Trophoblast cell (in vitro differentiated cells and primary cell): Measurements from ENCODE around the gene TIMELESS.

ENCODE experiments used
- DNase-seq, 2 donors: peaks; one replicate each; pipeline ENCODE4 v3.0.0-alpha.2; 2016
- H2AFZ ChIP-seq: 2 replicates; pipeline ENCODE4 v1.6.1; 2013; ENCODE audit warnings: low read length, moderate library complexity, mild to moderate bottlenecking; ENCODE audit not compliant: insufficient read depth, poor library complexity
- H2AK5ac ChIP-seq: 2 replicates; pipeline ENCODE4 v1.6.1; 2013; ENCODE audit warnings: mild to moderate bottlenecking, low read length
- H2BK120ac ChIP-seq: 2 replicates; pipeline ENCODE4 v1.6.1; 2013; ENCODE audit warnings: low read length, mild to moderate bottlenecking, moderate library complexity; ENCODE audit not compliant: insufficient read depth, poor library complexity
- H2BK12ac ChIP-seq: 2 replicates; pipeline ENCODE4 v1.6.1; 2013; ENCODE audit warnings: mild to moderate bottlenecking, low read length, moderate library complexity
- H2BK5ac ChIP-seq: 2 replicates; pipeline ENCODE4 v1.6.1; 2013; ENCODE audit warnings: low read length, low read depth, moderate library complexity, mild to moderate bottlenecking; ENCODE audit not compliant: poor library complexity
- H3K14ac ChIP-seq: 2 replicates; pipeline ENCODE4 v1.6.1; 2013; ENCODE audit warnings: mild to moderate bottlenecking, low read length
- H3K18ac ChIP-seq: 2 replicates; pipeline ENCODE4 v1.6.1; 2013; ENCODE audit warnings: mild to moderate bottlenecking, low read length
- H3K23ac ChIP-seq: 2 replicates; pipeline ENCODE4 v1.6.1; 2013; ENCODE audit warnings: low read length
- H3K27ac ChIP-seq: 2 replicates; pipeline ENCODE4 v1.5.1; 2013; ENCODE audit warnings: low read depth, mild to moderate bottlenecking, inconsistent platforms, low read length, moderate library complexity
- H3K27me3 ChIP-seq: 2 replicates; pipeline ENCODE4 v1.6.1; 2013; ENCODE audit warnings: inconsistent platforms, mild to moderate bottlenecking, low read length, moderate library complexity; ENCODE audit not compliant: insufficient read depth
- H3K36me3 ChIP-seq, 2 experiments: 1 replicate in 1 of 2; 2 replicates in 1 of 2; pipeline ENCODE4 v1.6.1; 2013; ENCODE audit warnings: low read length in 2 of 2, mild to moderate bottlenecking in 2 of 2, moderate library complexity in 1 of 2; ENCODE audit not compliant: insufficient read depth in 2 of 2, control insufficient read depth in 1 of 2
- H3K4ac ChIP-seq: 2 replicates; pipeline ENCODE4 v1.6.1; 2013; ENCODE audit warnings: low read depth, mild to moderate bottlenecking, low read length, moderate library complexity
- H3K4me1 ChIP-seq, 2 experiments: 1 replicate in 1 of 2; 2 replicates in 1 of 2; pipeline ENCODE4 v1.6.1; 2013; ENCODE audit warnings: low read length in 2 of 2, mild to moderate bottlenecking in 2 of 2, moderate library complexity in 1 of 2; ENCODE audit not compliant: insufficient read depth in 2 of 2, control insufficient read depth in 1 of 2
- H3K4me2 ChIP-seq: 2 replicates; pipeline ENCODE4 v1.6.1; 2013; ENCODE audit warnings: inconsistent platforms, mild to moderate bottlenecking, low read length, moderate library complexity
- H3K4me3 ChIP-seq: 2 replicates; pipeline ENCODE4 v1.5.1; 2013; ENCODE audit warnings: mild to moderate bottlenecking, low read depth, low read length, inconsistent platforms
- H3K79me1 ChIP-seq: one replicate; pipeline ENCODE4 v1.6.1; 2013; ENCODE audit warnings: low read length
- H3K79me2 ChIP-seq: 2 replicates; pipeline ENCODE4 v1.6.1; 2013; ENCODE audit warnings: low read length, mild to moderate bottlenecking; ENCODE audit not compliant: control insufficient read depth, insufficient read depth, poor library complexity
- H3K9ac ChIP-seq: 2 replicates; pipeline ENCODE4 v1.6.1; 2013; ENCODE audit warnings: mild to moderate bottlenecking, low read length
- H3K9me3 ChIP-seq: 2 replicates; pipeline ENCODE4 v1.6.1; 2013; ENCODE audit warnings: low read depth, mild to moderate bottlenecking, control low read depth, inconsistent platforms, low read length; ENCODE audit not compliant: insufficient read depth
- H4K12ac ChIP-seq: 2 replicates; pipeline ENCODE4 v1.6.1; 2013; ENCODE audit warnings: low read depth, mild to moderate bottlenecking, low read length, moderate library complexity
- H4K8ac ChIP-seq: 2 replicates; pipeline ENCODE4 v1.6.1; 2013; ENCODE audit warnings: low read depth, mild to moderate bottlenecking, low read length, moderate library complexity
- H4K91ac ChIP-seq: one replicate; pipeline ENCODE4 v1.6.1; 2013; ENCODE audit warnings: low read depth, mild to moderate bottlenecking, low read length, moderate library complexity
- WGBS: extraction: QIAGEN DNeasy Blood & Tissue Kit; methylation state at CpG from one replicate; pipeline ENCODE4 v1.1.7; 2013; ENCODE audit warnings: missing lambda C conversion rate; ENCODE audit not compliant: insufficient read length, insufficient coverage; ENCODE audit errors: extremely low coverage; 5-methylcytosine and 5-hydroxymethylcytosine counted together

Gene TIMELESS

GRCh38 chr12:56487448-56488040, 38.3 kb upstream of the TIMELESS start:
- Histone ChIP-seq H2BK120ac (no peak overlapping the region), H3K23ac (no peak overlapping the region), H2BK5ac (no peak overlapping the region), H3K27ac (no peak overlapping the region), H4K12ac (no peak overlapping the region), H3K36me3 (no peaks in the 10 kb centered on the region), H3K4me2 (peak overlapping the region; percentile 64), H3K4ac (no peak overlapping the region), H2AK5ac (no peak overlapping the region), H3K4me3 (peak overlapping the region; percentile 48), H3K18ac (no peak overlapping the region), H4K8ac (no peak overlapping the region), H3K9me3 (peaks cover 10% of the 10 kb centered on the region), H2AFZ (no peak overlapping the region), H4K91ac (no peak overlapping the region), H2BK12ac (no peak overlapping the region), H3K9ac (no peak overlapping the region), H3K79me1 (no peaks in the 10 kb centered on the region), H3K27me3 (peaks cover 31% of the 10 kb centered on the region), H3K79me2 (no peaks in the 10 kb centered on the region), H3K14ac (no peak overlapping the region), H3K4me1 (peaks cover 2 to 7% of the 10 kb centered on the region in 2 experiments)
- no CpG with 5 or more reads among the region's 44 CpGs for WGBS
- peak in 1 of 2 donors; percentile 44 for DNase-seq

GRCh38 chr12:56486694-56487093, 37.5 kb upstream of the TIMELESS start:
- no peak overlapping the region for H3K18ac ChIP-seq
- no CpG with 5 or more reads among the region's 12 CpGs for WGBS
- peaks cover 2 to 7% of the 10 kb centered on the region in 2 experiments for H3K4me1 ChIP-seq

GRCh38 chr12:56484566-56484965, 35.3 kb upstream of the TIMELESS start:
- Histone ChIP-seq H3K27me3 (peaks cover 26% of the 10 kb centered on the region), H3K14ac (no peak overlapping the region), H3K4ac (no peak overlapping the region), H2AFZ (no peak overlapping the region), H3K4me1 (peaks cover 2 to 7% of the 10 kb centered on the region in 2 experiments), H2BK12ac (no peak overlapping the region), H2BK5ac (no peak overlapping the region), H4K8ac (no peak overlapping the region), H2BK120ac (no peak overlapping the region), H3K23ac (no peak overlapping the region), H3K4me2 (no peak overlapping the region), H3K79me2 (no peaks in the 10 kb centered on the region), H3K27ac (no peak overlapping the region), H3K36me3 (no peaks in the 10 kb centered on the region), H3K18ac (no peak overlapping the region), H3K9me3 (peaks cover 10% of the 10 kb centered on the region), H2AK5ac (no peak overlapping the region), H4K12ac (no peak overlapping the region), H3K9ac (no peak overlapping the region), H4K91ac (no peak overlapping the region), H3K79me1 (no peaks in the 10 kb centered on the region), H3K4me3 (no peak overlapping the region)
- no peak for DNase-seq
- no CpG with 5 or more reads among the region's 1 CpG for WGBS

More at GRCh38 chr12:56486694-56487093, 37.5 kb upstream of the TIMELESS start:
- no peak overlapping the region for H2AK5ac ChIP-seq
- no peak overlapping the region for H4K12ac ChIP-seq
- H3K4me3 ChIP-seq = no peak overlapping the region
- no peak overlapping the region for H2AFZ ChIP-seq
- H3K4ac ChIP-seq = no peak overlapping the region
- peaks cover 31% of the 10 kb centered on the region for H3K27me3 ChIP-seq
- peaks cover 10% of the 10 kb centered on the region for H3K9me3 ChIP-seq
- H3K36me3 ChIP-seq = no peaks in the 10 kb centered on the region
- no peak overlapping the region for H3K14ac ChIP-seq
- no peaks in the 10 kb centered on the region for H3K79me1 ChIP-seq
- no peak overlapping the region for H2BK5ac ChIP-seq
- no peak overlapping the region for H2BK120ac ChIP-seq
- no peak for DNase-seq
- H3K9ac ChIP-seq = no peak overlapping the region
- no peaks in the 10 kb centered on the region for H3K79me2 ChIP-seq
- H2BK12ac ChIP-seq = no peak overlapping the region
- H3K23ac ChIP-seq = no peak overlapping the region
- H3K4me2 ChIP-seq = no peak overlapping the region
- no peak overlapping the region for H4K91ac ChIP-seq
- no peak overlapping the region for H4K8ac ChIP-seq
- H3K27ac ChIP-seq = no peak overlapping the region

- Histone ChIP-seq H2AK5ac (no peak overlapping the region), H3K9me3 (no peaks in the 10 kb centered on the region), H2BK120ac (no peak overlapping the region), H2BK5ac (no peak overlapping the region), H3K23ac (no peak overlapping the region), H3K27ac (no peak overlapping the region), H4K91ac (no peak overlapping the region), H3K4ac (no peak overlapping the region), H3K79me1 (no peaks in the 10 kb centered on the region), H3K14ac (no peak overlapping the region), H3K4me1 (no peaks in the 10 kb centered on the region), H3K4me2 (no peak overlapping the region), H2BK12ac (no peak overlapping the region), H3K27me3 (no peaks in the 10 kb centered on the region), H4K8ac (no peak overlapping the region), H4K12ac (no peak overlapping the region), H3K36me3 (no peaks in the 10 kb centered on the region), H3K18ac (no peak overlapping the region), H2AFZ (no peak overlapping the region), H3K4me3 (no peak overlapping the region), H3K9ac (no peak overlapping the region), H3K79me2 (no peaks in the 10 kb centered on the region)
- DNase-seq = no peak
- WGBS = no CpG with 5 or more reads among the region's 7 CpGs
These were observed 30.4 kb upstream of the TIMELESS start for GRCh38 chr12:56479625-56480024.
